Activated naive CD4-positive, alpha-beta T cell treated with anti-CD3 and anti-CD28 coated beads, Interleukin-2, amount 50 U/mL, for 72 hours (primary cell): ENCODE results near the gene ATRX. TPM values are rescaled to one million over a fixed set of nuclear protein-coding genes. Genes with fewer than 3 reads are reported as not detected.
A peak's percentile ranks its signal among the peaks of the same experiment; 100 is the strongest.
"Not testable (repeated sequence)": the region's sequence is repeated elsewhere in the genome, so short reads cannot be mapped to it uniquely, and the experiment has no call there.

ENCODE experiments used
- ATAC-seq, 2 donors: fragments of 150-1000 bp; cut with Tn5 transposase; 2 replicates each; pipeline ENCODE4 v1.10.0; 2021; ENCODE audit warnings: mild to moderate bottlenecking in 2 of 2, moderate library complexity in 2 of 2
- DNase-seq, 2 donors: peaks; one replicate each; pipeline ENCODE4 v3.0.0; 2021 to 2022; ENCODE audit warnings: low spot score in 2 of 2
- H3K27ac Mint-ChIP-seq, 2 donors: one replicate each; pipeline ENCODE4 v1.8.0; 2022; ENCODE audit warnings: mild to moderate bottlenecking in 2 of 2, mixed read lengths in 2 of 2
- H3K36me3 Mint-ChIP-seq, 2 donors: one replicate each; pipeline ENCODE4 v1.8.0; 2022; ENCODE audit warnings: mixed read lengths in 2 of 2
- H3K9me3 Mint-ChIP-seq, 2 donors: one replicate each; pipeline ENCODE4 v1.8.0; 2022; ENCODE audit warnings: mixed read lengths in 2 of 2
- total RNA-seq, 2 donors: library from RNA; stranded (reverse); gene quantifications; one replicate each; pipeline ENCODE4 v1.2.3, GENCODE V29; 2022

The ATRX gene
- total RNA-seq, 2 donors from 2014 or later: 57.6 to 85.6 TPM

DNA sequence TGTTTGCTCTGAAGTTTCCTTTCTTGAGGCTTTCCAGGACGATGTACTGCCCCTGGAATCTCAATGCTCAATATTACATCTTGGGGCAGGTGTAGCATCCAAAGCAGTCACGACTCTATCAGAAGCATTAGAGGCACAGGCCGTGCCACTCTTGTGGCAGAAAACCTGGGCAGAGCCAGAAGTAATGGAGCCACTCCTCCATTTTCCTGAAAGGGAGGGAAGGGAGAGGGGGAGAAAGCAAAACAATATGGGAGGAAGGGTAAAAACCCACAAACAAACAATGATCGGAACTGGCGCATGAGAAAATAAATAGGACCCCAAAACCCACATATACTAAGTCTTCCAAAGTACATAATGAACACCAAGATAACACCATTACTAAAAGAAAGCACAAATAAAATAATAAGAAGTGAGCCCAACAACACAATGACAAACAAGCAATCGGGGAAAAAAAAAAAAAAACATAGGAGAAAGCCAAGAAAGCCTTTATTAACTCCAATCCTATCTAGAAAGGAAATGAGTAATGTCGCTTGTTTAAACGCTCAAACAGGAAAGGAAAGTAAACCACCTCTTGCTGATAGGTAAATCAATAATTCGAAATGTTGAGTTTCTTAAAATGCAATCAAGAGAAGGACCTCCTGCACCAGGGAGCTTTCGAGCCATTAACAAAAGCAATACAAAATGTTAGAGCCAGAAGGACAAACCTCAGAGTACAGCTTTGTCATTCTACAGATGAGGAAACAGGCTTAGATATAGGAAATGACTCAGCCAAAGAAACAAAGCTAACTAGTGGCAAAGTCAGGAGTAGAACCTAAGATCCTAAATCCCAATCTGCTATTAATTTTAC is 117.4 kb downstream of the ATRX start:
- DNase-seq: no peak
- Mint-ChIP-seq H3K9me3 (no peaks in the 10 kb centered on the region), H3K27ac (peak overlapping the region in 1 of 2 donors; percentile 51), H3K36me3 (no peaks in the 10 kb centered on the region)
- ATAC-seq: peak; percentile 40 to 59

DNA sequence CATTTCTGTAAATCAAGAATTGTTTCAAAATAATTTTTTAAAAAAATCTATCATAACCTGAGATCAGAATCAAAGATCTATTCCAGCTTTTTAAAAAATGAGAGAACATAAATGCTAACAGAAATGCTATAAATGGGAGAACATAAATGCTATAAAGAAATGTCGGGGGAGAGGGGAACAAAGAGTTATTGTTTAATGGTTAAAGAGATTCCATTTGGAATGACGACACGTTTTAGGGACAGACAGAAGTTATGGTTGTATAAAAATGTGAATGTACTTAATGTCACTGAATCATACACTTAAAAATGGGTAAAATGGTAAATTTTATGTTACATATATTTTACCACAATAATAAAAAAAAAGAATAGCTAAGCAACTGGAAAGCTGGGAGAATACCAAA is 127.1 kb downstream of the ATRX start:
- H3K9me3 Mint-ChIP-seq: no peaks in the 10 kb centered on the region
- ATAC-seq (no peak), DNase-seq (no peak)
- no peaks in the 10 kb centered on the region for H3K36me3 Mint-ChIP-seq
- H3K27ac Mint-ChIP-seq: no peak overlapping the region

DNA sequence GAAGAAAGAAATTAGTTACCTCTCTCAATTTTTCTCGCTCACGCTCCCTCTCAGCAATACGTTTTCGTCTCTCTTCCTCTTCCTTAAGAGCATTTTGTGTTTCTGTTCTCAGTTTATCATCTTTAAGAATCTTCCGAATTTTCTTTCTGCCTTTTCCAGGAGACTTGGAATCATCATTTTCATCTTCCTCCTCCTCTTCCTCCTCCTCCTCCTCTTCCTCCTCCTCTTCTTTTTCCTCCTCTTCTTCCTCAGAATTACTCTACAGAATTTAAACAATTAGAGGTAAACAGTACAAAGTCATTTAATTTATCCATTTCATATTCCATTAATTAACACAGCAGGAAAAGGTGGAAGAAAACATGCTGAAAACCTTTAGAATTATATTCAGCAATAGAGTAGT is 133.9 kb downstream of the ATRX start:
- Mint-ChIP-seq H3K27ac (no peak overlapping the region), H3K36me3 (peaks cover 2 to 5% of the 10 kb centered on the region in 2 donors), H3K9me3 (no peaks in the 10 kb centered on the region)
- ATAC-seq: no peak
- no peak for DNase-seq

DNA sequence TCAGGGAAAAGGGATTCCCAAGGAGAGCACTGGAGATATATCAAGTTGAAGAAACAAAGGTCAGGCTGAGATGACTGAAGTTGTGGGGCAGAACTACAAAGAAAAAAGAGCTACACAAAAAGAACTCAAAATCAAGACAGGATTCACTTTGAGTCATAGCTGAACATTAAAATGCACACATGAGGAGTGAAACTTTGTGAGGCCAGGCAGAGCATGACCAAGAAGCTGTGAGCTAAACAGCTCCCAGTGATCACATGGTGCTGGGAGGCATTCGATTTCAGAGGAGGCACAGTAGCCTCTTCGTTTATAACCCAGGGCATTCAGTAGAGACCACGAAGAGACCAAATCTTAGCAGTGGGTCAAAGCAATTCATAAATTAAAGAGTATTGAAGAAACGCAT is 145.3 kb downstream of the ATRX start:
- Mint-ChIP-seq H3K9me3 (peaks cover 0 to 12% of the 10 kb centered on the region in 2 donors), H3K27ac (peak overlapping the region in 1 of 2 donors; percentile 66), H3K36me3 (peaks cover 6 to 35% of the 10 kb centered on the region in 2 donors)
- ATAC-seq (peak; percentile 77 to 89), DNase-seq (no peak)

DNA sequence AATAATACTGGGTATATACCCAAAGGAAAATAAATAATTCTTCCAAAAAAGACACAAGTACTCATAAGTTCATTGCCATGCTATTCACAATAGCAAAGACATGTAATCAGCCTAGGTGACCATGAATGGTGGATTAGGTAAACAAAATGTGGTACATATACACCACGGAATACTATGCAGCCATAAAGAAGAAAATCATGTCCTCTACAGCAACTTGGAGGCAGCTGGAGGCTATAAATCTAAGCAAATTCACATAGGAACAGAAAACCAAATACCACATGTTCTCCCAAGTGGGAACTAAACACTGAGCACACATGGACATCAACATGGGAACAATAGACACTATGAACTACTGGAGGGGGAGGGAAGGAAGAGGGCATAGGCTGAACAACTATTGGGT is 146.2 kb downstream of the ATRX start:
- DNase-seq: no peak
- Mint-ChIP-seq H3K36me3 (peaks cover 6 to 28% of the 10 kb centered on the region in 2 donors), H3K9me3 (peaks cover 0 to 11% of the 10 kb centered on the region in 2 donors), H3K27ac (no peak overlapping the region)
- no peak for ATAC-seq

DNA sequence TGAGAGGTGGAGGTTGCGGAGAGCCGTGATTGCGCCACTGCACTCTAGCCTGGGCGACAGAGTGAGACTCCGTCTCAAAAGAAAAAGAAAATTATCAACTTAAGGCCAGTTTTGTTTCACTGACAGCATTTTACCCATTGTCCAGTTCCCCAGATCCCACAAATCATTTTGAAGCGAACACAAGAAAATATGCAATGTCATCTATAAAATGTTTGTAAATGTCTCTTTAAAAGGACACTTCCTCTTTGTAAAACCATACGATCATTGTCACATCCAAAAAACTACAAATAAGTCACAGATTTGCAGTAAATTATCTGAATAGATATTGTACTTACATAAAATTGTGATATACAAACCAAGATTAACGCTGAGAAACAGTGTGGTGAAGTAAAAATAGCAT is 147.6 kb downstream of the ATRX start:
- H3K9me3 Mint-ChIP-seq: peaks cover 0 to 6% of the 10 kb centered on the region in 2 donors
- no peak for DNase-seq
- no peak for ATAC-seq
- H3K27ac Mint-ChIP-seq: no peak overlapping the region
- peaks cover 6 to 16% of the 10 kb centered on the region in 2 donors for H3K36me3 Mint-ChIP-seq

DNA sequence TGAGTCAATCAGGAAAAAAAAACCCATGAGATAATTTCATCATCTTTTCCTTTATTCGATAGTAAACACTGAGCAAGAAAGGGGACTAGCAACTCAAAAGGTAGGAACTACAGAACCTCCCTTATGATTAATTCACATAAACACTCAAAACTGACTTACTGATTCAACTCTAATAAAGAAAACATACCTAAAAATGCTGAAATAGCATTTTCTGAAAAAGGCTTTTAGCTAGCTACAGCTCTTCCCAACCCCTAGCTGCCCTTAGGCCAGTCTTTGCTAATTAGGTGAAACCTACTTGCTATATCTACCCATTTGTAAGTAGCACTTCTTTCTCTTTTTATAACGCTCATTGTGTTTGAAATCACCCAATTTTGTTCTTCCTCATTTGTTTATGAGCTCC is 150.6 kb downstream of the ATRX start:
- H3K9me3 Mint-ChIP-seq: no peaks in the 10 kb centered on the region
- ATAC-seq (no peak), DNase-seq (no peak)
- peak overlapping the region in 1 of 2 donors; percentile 84 for H3K27ac Mint-ChIP-seq
- H3K36me3 Mint-ChIP-seq: peaks cover 0 to 2% of the 10 kb centered on the region in 2 donors

DNA sequence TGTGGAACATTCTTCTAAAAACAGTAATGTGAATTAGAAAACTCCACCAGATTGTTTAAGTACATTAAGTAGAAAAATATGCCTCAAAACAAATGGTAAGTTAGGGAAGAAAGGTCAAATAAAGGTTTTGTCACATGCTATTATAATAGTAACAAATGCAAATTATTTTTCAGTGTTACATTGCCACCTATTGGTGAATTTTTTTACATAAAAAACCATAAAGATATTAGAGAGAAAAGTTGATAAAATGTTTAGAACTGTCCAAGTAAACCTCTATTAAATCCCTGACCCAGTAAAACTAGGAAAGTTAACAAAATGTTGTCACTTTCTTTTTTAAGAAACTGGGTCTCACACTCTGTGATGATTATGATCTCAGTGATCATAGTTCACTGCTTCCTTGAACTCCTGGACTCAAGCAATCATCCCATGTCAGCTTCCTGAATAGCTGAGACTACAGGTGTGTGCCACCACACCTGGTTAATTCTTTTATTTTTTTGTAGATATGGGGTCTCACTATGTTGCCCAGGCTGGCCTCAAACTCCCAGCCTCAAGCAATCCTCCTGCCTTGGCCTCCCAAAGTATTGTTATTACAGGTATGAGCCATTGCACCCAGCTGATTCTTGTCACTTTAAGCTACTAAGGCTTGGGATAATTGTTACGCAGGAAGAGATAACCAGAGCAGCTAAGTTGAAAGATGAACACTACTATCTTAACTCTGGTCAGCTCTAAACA is 157.6 kb downstream of the ATRX start:
- Mint-ChIP-seq H3K27ac (no peak overlapping the region), H3K9me3 (no peaks in the 10 kb centered on the region), H3K36me3 (no peaks in the 10 kb centered on the region)
- no peak for ATAC-seq
- DNase-seq: no peak

DNA sequence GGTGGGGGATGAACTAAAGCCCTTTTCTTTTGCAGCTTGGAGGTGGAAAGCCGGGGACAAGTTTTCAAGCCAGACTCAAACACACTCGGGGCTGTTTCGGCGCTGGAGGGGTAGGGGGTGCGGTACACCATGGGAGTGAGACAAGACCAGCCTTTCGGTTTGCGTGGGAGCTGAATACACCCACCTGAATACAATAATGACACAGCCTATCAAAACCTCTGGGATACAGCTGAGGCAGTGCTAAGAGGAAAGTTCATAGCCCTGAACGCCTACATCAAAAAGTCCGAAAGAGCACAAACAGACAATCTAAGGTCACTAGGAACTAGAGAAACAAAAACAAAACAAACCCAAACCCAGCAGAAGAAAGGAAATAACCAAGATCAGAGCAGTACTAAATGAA is 163.3 kb downstream of the ATRX start:
- H3K27ac Mint-ChIP-seq: no peak overlapping the region
- no peaks in the 10 kb centered on the region for H3K36me3 Mint-ChIP-seq
- ATAC-seq (no peak), DNase-seq (no peak)
- H3K9me3 Mint-ChIP-seq: no peaks in the 10 kb centered on the region

DNA sequence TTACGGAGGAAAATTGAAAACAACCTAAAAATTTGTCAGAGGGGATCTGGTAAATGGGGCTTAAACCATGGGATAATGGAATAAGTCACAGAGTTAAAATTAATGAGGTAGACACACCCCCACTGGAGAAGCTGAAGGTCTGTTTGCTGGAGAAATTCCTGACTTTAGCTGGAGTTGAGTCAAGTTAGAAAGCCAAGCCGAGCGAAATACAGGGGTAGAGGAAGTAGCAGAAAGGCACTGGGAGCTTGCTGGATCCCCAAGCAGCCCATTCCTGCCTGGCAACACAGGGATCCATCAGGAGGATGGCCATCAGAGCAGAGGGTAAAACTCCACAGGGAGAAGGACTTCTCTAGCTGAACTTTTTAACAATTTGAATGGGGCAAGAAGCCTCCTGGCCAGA is 163.8 kb downstream of the ATRX start:
- no peak overlapping the region for H3K27ac Mint-ChIP-seq
- H3K9me3 Mint-ChIP-seq: no peaks in the 10 kb centered on the region
- DNase-seq: no peak
- no peak for ATAC-seq
- H3K36me3 Mint-ChIP-seq: no peaks in the 10 kb centered on the region

DNA sequence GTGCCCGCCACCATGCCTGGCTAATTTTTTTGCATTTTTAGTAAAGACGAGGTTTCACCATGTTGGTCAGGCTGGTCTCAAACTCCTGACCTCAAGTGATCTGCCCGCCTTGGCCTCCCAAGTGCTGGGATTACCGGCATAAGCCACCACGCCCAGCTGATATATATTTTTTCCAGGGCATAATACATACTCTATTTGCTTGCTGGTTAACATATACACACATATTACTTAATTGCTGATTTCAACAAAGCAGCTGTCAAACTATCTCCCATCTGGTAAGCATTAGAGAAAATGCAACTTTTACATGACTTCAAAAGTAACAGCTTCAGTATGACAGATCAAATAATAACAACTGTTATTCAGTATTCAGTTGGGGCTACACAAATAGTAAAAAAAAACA is 164.6 kb downstream of the ATRX start:
- not testable (repeated sequence) for H3K9me3 Mint-ChIP-seq, ATAC-seq, H3K27ac Mint-ChIP-seq, H3K36me3 Mint-ChIP-seq, DNase-seq

DNA sequence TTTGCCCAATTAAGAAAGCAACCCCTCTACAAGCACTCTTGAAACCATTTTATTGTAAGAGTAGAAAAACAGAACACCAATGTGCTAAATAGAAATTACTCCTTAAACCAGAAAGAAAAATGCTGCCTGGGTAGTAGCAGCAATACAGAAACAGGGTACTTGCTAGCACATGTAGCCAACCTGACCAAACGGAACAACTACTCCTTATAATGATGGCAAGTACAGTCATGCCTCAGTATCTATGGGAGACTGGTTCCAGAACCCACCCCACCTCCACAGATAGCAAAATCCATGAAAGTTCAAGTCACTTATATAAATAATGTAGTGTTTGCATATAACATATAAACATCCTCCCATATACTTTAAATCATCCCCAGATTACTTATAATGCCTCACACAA is 168.8 kb downstream of the ATRX start:
- no peaks in the 10 kb centered on the region for H3K9me3 Mint-ChIP-seq
- ATAC-seq: no peak
- DNase-seq: no peak
- no peak overlapping the region for H3K27ac Mint-ChIP-seq
- H3K36me3 Mint-ChIP-seq: no peaks in the 10 kb centered on the region

DNA sequence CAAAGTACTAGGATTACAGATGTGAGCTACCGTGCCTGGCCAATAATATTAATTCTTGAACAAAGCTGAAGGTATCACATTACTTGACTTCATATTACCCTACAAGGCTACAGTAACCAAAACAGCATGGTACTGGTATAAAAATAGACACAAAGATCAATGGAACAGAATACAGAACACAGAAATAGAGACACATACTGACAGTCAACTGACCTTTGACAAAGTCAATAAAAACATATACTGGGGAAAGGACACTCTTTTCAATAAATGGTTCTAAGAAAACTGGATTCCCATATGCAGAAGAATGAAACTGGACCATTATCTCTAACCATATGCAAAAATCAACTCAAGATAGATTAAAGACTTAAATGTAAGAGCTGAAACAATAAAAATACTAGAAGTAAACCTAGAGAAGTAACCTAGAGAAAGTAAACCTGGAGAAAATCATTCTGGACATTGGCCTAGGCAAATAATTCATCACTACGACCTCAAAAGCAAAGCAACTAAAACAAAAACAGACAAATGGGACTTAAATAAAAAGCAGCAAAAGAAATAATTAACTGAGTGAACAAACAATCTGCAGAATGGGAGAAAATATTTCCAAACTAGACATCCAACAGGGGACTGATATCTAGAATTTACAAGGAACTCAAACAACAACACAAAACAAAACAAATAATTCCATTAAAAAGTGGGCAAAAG is 182.2 kb downstream of the ATRX start:
- Mint-ChIP-seq H3K9me3 (peaks cover 0 to 3% of the 10 kb centered on the region in 2 donors), H3K36me3 (peaks cover 6 to 7% of the 10 kb centered on the region in 2 donors)

DNA sequence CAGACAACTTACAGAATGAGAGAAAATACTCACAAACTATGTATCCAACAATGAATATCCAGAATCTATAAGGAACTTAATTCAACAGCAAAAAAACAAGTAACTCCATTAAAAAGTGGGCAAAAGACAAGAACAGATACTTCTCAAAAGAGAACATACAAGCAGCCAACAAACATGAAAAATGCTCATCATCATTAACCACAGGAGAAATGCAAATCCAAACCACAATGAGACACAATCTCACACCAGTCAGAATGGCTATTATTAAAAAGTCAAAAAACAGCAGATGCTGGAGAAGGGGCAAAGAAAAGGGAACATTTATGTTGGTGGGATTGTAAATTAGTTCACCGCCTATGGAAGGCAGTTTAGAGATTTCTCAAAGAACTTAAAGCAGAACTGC is 188.5 kb downstream of the ATRX start:
- DNase-seq (no peak), ATAC-seq (no peak)
- peak overlapping the region in 1 of 2 donors; percentile 86 for H3K27ac Mint-ChIP-seq
- H3K36me3 Mint-ChIP-seq: peaks cover 0 to 13% of the 10 kb centered on the region in 2 donors
- no peaks in the 10 kb centered on the region for H3K9me3 Mint-ChIP-seq

More for the DNA sequence above, 182.2 kb downstream of the ATRX start:
- H3K27ac Mint-ChIP-seq: peak overlapping the region in 1 of 2 donors; percentile 32
- no peak for ATAC-seq
- no peak for DNase-seq

DNA sequence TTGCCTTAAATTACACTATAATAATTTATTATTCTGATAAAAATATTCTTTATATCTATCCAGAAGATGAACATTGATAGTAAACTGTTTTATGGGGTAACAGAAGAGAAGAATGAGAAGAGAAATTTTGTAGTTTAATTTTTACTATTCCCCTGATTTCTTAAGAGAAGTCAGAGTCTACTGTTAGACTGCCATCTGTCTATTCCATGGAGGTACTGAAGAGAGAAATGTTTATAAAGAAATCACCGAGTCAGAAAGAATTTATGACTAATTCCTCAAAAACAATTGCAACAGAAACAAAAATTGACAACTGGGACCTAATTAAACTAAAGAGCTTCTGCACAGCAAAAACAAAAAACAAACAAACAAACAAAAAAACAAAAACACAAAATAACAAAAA is 188.9 kb downstream of the ATRX start:
- DNase-seq (no peak), ATAC-seq (no peak)
- peaks cover 0 to 13% of the 10 kb centered on the region in 2 donors for H3K36me3 Mint-ChIP-seq
- H3K27ac Mint-ChIP-seq: no peak overlapping the region
- no peaks in the 10 kb centered on the region for H3K9me3 Mint-ChIP-seq

DNA sequence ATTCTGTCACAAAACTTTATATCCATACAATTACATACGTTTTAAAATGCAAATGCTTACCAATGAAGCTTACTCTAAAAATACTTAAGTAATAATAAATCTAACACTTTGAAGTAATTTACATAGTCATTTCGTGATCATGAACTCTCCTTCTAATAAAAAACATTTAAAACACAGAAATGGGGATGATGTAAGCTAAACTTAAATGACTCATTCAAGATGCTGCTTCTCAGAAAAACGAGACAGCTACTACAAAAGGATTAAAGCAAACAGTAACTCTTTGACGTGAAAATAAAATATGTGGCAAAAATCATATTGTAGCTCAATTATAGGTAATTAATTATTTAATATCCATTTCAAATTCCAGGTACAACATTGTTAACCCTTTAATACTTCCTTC is 190.2 kb downstream of the ATRX start:
- no peak for DNase-seq
- no peak for ATAC-seq
- no peaks in the 10 kb centered on the region for H3K9me3 Mint-ChIP-seq
- peaks cover 0 to 13% of the 10 kb centered on the region in 2 donors for H3K36me3 Mint-ChIP-seq
- H3K27ac Mint-ChIP-seq: no peak overlapping the region

DNA sequence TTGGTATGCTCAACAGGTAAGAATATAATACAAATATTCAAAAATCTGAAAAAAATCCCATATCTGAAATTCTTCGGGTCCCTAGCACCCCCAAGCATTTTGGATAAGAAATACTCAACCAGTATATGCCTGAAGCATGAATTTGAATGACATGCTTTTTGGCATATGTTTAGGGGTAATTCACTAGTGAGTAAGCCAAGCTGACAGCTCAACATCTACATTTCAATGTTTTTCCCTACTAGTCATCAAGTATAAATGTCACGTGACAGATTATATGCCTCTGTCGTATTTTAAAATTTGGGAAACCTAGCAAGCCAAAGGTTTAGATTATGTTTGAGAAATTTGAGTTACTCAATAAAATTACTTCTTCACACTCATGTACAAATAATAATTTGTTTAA is 213.7 kb downstream of the ATRX start:
- ATAC-seq (no peak), DNase-seq (no peak)
- no peaks in the 10 kb centered on the region for H3K9me3 Mint-ChIP-seq
- no peak overlapping the region for H3K27ac Mint-ChIP-seq
- peaks cover 3 to 6% of the 10 kb centered on the region in 2 donors for H3K36me3 Mint-ChIP-seq
